ENCODE data around the gene SETBP1.

Gene SETBP1

GRCh38 chr18:44950685-44951195 lies 270.1 kb downstream of the SETBP1 start:
- no peak overlapping the region for H3K4me3 Mint-ChIP-seq
- no peak overlapping the region for H3K27ac Mint-ChIP-seq
- DNase-seq (no peak), ATAC-seq (replicated peaks) (no peak)
- H3K9me3 Mint-ChIP-seq = no peaks in the 10 kb centered on the region
- H3K4me1 Mint-ChIP-seq (ENCODE audit: low read depth in 2 of 2) = peaks cover 0 to 2% of the 10 kb centered on the region in 2 donors
- peaks cover 0 to 6% of the 10 kb centered on the region in 2 donors for H3K27me3 Mint-ChIP-seq
- peaks cover 5% of the 10 kb centered on the region for H3K36me3 Mint-ChIP-seq (ENCODE audit: insufficient read depth)

GRCh38 chr18:44951748-44952147 lies 271.1 kb downstream of the SETBP1 start:
- peaks cover 0 to 2% of the 10 kb centered on the region in 2 donors for H3K4me1 Mint-ChIP-seq (ENCODE audit: low read depth in 2 of 2)
- peaks cover 5% of the 10 kb centered on the region for H3K36me3 Mint-ChIP-seq (ENCODE audit: insufficient read depth)
- no peak overlapping the region for H3K27ac Mint-ChIP-seq

DNA sequence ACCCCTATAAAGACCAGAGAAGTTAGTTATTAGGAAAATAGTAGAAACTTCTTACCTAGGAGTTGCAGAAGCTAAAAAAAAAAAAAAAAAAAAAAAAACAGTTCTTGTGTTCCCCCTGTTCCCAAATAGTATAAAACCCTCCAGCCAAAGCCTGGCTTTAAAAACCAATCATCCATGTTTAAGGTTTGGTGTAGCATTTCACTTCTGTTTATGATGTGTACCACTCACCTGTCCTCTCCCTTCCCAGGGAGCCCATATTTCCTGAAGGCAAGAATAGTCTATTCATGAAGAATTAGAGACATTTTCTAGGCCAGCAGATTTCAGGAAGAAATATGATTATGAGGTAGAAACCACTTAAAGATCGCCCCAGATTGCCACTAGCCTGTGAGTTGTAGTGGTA lies 273.6 kb downstream of the SETBP1 start:
- Mint-ChIP-seq H3K4me1 (ENCODE audit: low read depth in 2 of 2) (peaks cover 0 to 2% of the 10 kb centered on the region in 2 donors), H3K4me3 (no peak overlapping the region), H3K9me3 (no peaks in the 10 kb centered on the region), H3K27ac (no peak overlapping the region), H3K27me3 (peaks cover 0 to 6% of the 10 kb centered on the region in 2 donors), H3K36me3 (ENCODE audit: insufficient read depth) (peaks cover 5% of the 10 kb centered on the region)
- ATAC-seq (replicated peaks) (no peak), DNase-seq (no peak)

More at GRCh38 chr18:44951748-44952147, 271.1 kb downstream of the SETBP1 start:
- peaks cover 0 to 6% of the 10 kb centered on the region in 2 donors for H3K27me3 Mint-ChIP-seq
- ATAC-seq (replicated peaks) (no peak), DNase-seq (no peak)
- no peaks in the 10 kb centered on the region for H3K9me3 Mint-ChIP-seq
- no peak overlapping the region for H3K4me3 Mint-ChIP-seq

- H3K4me3 Mint-ChIP-seq = no peak overlapping the region
Observed at GRCh38 chr18:44955825-44956224, 275.1 kb downstream of the SETBP1 start.

GRCh38 chr18:44957025-44957424 lies 276.3 kb downstream of the SETBP1 start:
- no peaks in the 10 kb centered on the region for H3K36me3 Mint-ChIP-seq (ENCODE audit: insufficient read depth)
- ATAC-seq (replicated peaks) = no peak
- no peak overlapping the region for H3K27ac Mint-ChIP-seq
- no peaks in the 10 kb centered on the region for H3K27me3 Mint-ChIP-seq
- no peaks in the 10 kb centered on the region for H3K9me3 Mint-ChIP-seq
- DNase-seq = no peak
- no peaks in the 10 kb centered on the region for H3K4me1 Mint-ChIP-seq (ENCODE audit: low read depth in 2 of 2)
- H3K4me3 Mint-ChIP-seq = no peak overlapping the region

More at GRCh38 chr18:44955825-44956224, 275.1 kb downstream of the SETBP1 start:
- no peaks in the 10 kb centered on the region for H3K4me1 Mint-ChIP-seq (ENCODE audit: low read depth in 2 of 2)
- peaks cover 3% of the 10 kb centered on the region for H3K36me3 Mint-ChIP-seq (ENCODE audit: insufficient read depth)
- DNase-seq = no peak
- ATAC-seq (replicated peaks) = no peak
- H3K27ac Mint-ChIP-seq = no peak overlapping the region
- no peaks in the 10 kb centered on the region for H3K9me3 Mint-ChIP-seq
- no peaks in the 10 kb centered on the region for H3K27me3 Mint-ChIP-seq

- Mint-ChIP-seq H3K36me3 (ENCODE audit: insufficient read depth) (no peaks in the 10 kb centered on the region), H3K9me3 (no peaks in the 10 kb centered on the region), H3K27ac (no peak overlapping the region), H3K4me1 (ENCODE audit: low read depth in 2 of 2) (no peaks in the 10 kb centered on the region), H3K4me3 (no peak overlapping the region), H3K27me3 (no peaks in the 10 kb centered on the region)
- no peak for DNase-seq
- no peak for ATAC-seq (replicated peaks)
Observed at GRCh38 chr18:44957461-44957860, 276.8 kb downstream of the SETBP1 start.

DNA sequence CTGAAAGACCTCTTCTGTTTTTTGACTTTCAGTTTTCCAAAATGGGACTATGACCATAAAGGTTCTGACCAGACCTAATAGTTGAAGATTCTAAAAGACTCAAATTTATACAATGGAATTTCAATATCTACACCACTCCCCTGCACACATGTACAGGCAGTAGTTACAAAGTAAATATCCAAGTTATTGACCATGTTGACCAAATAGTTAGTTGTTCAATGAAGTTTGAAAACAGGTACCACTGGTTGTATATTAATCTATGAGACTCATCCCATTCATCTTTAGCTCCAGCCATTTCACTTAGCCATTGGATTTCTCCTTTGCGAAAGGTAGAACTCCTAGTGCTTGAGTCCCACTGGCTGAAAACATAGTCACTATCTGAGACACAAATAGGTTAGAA lies 277.4 kb downstream of the SETBP1 start:
- Mint-ChIP-seq H3K9me3 (no peaks in the 10 kb centered on the region), H3K36me3 (ENCODE audit: insufficient read depth) (no peaks in the 10 kb centered on the region), H3K4me3 (no peak overlapping the region), H3K27me3 (no peaks in the 10 kb centered on the region), H3K4me1 (ENCODE audit: low read depth in 2 of 2) (no peaks in the 10 kb centered on the region), H3K27ac (no peak overlapping the region)
- DNase-seq (no peak), ATAC-seq (replicated peaks) (no peak)

DNA sequence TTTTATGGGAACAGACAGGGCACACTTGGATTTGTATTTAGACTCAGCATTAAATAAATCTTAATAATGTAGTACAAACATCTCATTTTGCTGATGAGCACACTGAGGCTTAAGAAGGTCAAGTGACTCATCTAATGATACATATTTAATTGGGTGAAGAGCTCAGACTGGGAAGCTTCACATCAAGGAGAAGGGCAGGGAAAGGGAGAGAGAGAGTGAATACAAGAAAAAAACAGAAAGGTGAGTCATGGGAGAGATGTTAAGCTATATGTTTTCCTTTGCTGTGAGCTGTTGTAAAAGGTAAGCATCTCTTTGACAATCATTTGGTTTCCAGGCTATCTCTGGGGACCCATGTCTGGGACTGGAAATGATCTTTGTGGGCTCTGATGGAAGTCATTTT lies 277.8 kb downstream of the SETBP1 start:
- Mint-ChIP-seq H3K27ac (no peak overlapping the region), H3K27me3 (no peaks in the 10 kb centered on the region), H3K4me1 (ENCODE audit: low read depth in 2 of 2) (no peaks in the 10 kb centered on the region), H3K36me3 (ENCODE audit: insufficient read depth) (no peaks in the 10 kb centered on the region), H3K4me3 (no peak overlapping the region), H3K9me3 (no peaks in the 10 kb centered on the region)
- DNase-seq (no peak), ATAC-seq (replicated peaks) (no peak)

DNA sequence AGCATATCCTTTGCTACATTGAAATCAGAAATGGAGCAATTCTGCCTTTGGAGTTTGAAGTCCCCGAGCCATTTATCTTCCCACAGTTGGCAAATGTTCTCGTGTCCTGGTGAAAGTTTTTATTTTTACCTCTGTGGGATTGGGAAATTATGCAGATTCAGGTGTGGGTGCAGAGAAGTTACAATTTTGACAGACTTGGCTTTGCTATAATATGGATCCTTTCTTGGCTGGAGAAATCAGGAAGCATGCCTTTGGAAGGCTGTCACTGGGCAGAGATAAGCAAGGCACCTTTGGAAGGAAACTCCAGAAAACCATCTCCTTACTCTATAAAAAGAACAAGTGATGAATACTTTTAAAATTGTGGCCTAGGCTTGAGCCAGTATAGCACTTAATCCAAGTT lies 278.3 kb downstream of the SETBP1 start:
- H3K27me3 Mint-ChIP-seq = no peaks in the 10 kb centered on the region
- H3K36me3 Mint-ChIP-seq (ENCODE audit: insufficient read depth) = no peaks in the 10 kb centered on the region
- ATAC-seq (replicated peaks) (no peak), DNase-seq (no peak)
- H3K9me3 Mint-ChIP-seq = no peaks in the 10 kb centered on the region
- no peaks in the 10 kb centered on the region for H3K4me1 Mint-ChIP-seq (ENCODE audit: low read depth in 2 of 2)
- H3K27ac Mint-ChIP-seq = no peak overlapping the region
- H3K4me3 Mint-ChIP-seq = no peak overlapping the region

GRCh38 chr18:44960580-44960979 lies 279.9 kb downstream of the SETBP1 start:
- Mint-ChIP-seq H3K4me3 (no peak overlapping the region), H3K27ac (no peak overlapping the region), H3K27me3 (no peaks in the 10 kb centered on the region), H3K36me3 (ENCODE audit: insufficient read depth) (no peaks in the 10 kb centered on the region), H3K9me3 (no peaks in the 10 kb centered on the region), H3K4me1 (ENCODE audit: low read depth in 2 of 2) (no peaks in the 10 kb centered on the region)
- DNase-seq (no peak), ATAC-seq (replicated peaks) (no peak)

DNA sequence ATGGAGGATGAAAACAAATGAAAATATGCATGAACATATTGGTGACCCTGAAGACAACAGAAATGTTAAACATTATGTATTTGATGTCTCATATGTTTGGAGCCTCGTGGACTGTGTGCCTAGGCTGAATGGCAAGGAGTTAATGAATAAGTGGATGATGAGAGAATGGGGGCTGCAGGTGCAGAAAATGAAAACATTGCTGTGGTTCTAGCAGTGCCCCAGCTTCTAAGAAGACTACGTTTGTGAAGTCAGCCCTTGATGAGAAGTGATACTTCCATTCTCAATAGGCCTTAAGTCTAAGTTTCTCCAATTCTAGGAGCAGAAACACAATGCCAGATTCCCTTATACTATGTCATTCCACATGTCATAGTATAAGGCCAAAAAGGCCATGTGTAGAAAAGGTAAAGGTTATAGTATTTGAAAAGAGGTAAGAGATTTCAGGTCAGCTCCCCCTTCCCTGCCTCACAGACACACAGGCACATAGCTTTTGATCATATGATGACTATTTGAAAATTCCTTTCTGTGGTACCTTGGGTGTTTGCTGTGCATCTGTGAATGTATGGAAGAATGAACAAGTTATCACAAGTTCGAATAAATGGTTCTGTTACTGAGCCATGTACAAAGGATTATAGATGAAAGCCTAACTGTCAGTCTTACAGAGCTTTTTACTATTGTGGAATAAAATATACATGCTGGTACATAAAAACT lies 280.8 kb downstream of the SETBP1 start:
- ATAC-seq (replicated peaks) = no peak
- no peak overlapping the region for H3K4me3 Mint-ChIP-seq
- H3K27me3 Mint-ChIP-seq = no peaks in the 10 kb centered on the region
- DNase-seq = no peak
- no peaks in the 10 kb centered on the region for H3K36me3 Mint-ChIP-seq (ENCODE audit: insufficient read depth)
- H3K4me1 Mint-ChIP-seq (ENCODE audit: low read depth in 2 of 2) = peaks cover 0 to 2% of the 10 kb centered on the region in 2 donors
- H3K27ac Mint-ChIP-seq = no peak overlapping the region
- H3K9me3 Mint-ChIP-seq = no peaks in the 10 kb centered on the region

DNA sequence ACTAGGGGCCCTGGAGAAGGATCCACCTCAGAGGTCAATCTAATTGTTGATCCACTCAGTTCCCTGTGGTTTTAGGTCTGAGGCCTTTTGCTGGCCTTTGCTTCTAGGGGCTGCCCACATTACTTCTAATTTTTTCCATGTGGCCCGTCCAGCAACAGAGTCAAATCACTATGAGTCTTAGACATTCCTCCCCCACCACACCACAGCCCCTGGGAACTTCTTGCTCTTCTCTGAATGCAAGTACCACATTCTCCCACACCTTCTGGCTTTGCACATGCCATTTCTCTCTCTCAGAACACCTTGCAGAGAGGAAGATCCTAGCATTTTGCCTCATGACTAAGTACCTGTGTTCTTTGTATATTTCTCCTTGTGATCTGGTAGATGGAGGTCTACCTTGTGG lies 286.9 kb downstream of the SETBP1 start:
- H3K4me1 Mint-ChIP-seq (ENCODE audit: low read depth in 2 of 2) = peaks cover 0 to 4% of the 10 kb centered on the region in 2 donors
- H3K9me3 Mint-ChIP-seq = no peaks in the 10 kb centered on the region
- no peak for ATAC-seq (replicated peaks)

GRCh38 chr18:44968336-44968735 lies 287.6 kb downstream of the SETBP1 start:
- ATAC-seq (replicated peaks) = no peak
- Mint-ChIP-seq H3K27ac (no peak overlapping the region), H3K27me3 (peaks cover 0 to 5% of the 10 kb centered on the region in 2 donors), H3K36me3 (ENCODE audit: insufficient read depth) (peaks cover under 1% of the 10 kb centered on the region), H3K4me3 (no peak overlapping the region), H3K4me1 (ENCODE audit: low read depth in 2 of 2) (peaks cover 0 to 4% of the 10 kb centered on the region in 2 donors), H3K9me3 (no peaks in the 10 kb centered on the region)
- no peak for DNase-seq

More for the DNA sequence above, 286.9 kb downstream of the SETBP1 start:
- no peak overlapping the region for H3K4me3 Mint-ChIP-seq
- no peak overlapping the region for H3K27ac Mint-ChIP-seq
- no peaks in the 10 kb centered on the region for H3K36me3 Mint-ChIP-seq (ENCODE audit: insufficient read depth)
- H3K27me3 Mint-ChIP-seq = no peaks in the 10 kb centered on the region
- DNase-seq = no peak

DNA sequence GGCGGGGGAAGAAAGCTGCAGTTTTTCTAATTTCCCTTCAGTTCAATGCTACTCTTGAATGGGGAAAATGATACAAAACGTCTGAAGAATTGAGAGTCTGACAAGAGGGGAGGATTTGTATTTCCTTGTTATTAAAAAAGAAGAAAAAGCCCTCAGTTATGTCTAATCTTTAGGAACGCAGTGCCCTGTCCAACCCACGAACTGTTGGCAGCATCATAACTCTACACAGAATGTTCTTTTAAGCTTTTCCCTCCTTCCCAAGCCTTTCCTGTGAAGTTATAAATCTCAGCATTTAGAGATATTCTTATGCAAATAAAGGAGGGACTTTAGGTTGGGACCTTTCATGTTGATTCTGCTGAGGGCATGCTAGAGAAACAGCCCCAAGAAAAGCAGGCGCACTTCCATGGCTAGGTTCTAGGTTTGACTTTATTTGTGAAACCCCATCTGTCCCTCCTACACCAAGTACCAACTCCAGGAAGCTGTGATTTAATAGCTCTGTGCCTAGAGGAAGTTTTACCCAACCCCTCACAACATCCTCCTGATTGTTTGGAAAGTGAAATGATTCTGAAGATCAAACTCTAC lies 288.6 kb downstream of the SETBP1 start:
- Mint-ChIP-seq H3K9me3 (no peaks in the 10 kb centered on the region), H3K27ac (no peak overlapping the region), H3K4me3 (no peak overlapping the region), H3K36me3 (ENCODE audit: insufficient read depth) (peaks cover 2% of the 10 kb centered on the region), H3K4me1 (ENCODE audit: low read depth in 2 of 2) (peaks cover 0 to 4% of the 10 kb centered on the region in 2 donors), H3K27me3 (peaks cover 0 to 15% of the 10 kb centered on the region in 2 donors)
- ATAC-seq (replicated peaks) (no peak), DNase-seq (no peak)
